Activated T-cell treated with anti-CD3 and anti-CD28 coated beads, Interleukin-2, amount 50 U/mL, for 24 hours (primary cell): ENCODE results near the gene WNT8B.

ENCODE experiments used
- DNase-seq: peaks from one replicate; pipeline ENCODE4 v3.0.0-alpha.2; 2020
- H3K27ac Mint-ChIP-seq: 2 replicates; pipeline ENCODE4 v1.8.0; 2020; ENCODE audit warnings: mild to moderate bottlenecking, mixed read lengths
- H3K27me3 Mint-ChIP-seq: 2 replicates; pipeline ENCODE4 v1.8.0; 2020; ENCODE audit warnings: mixed read lengths
- H3K36me3 Mint-ChIP-seq: 2 replicates; pipeline ENCODE4 v1.8.0; 2020; ENCODE audit warnings: low read depth, mixed read lengths
- H3K4me1 Mint-ChIP-seq: 2 replicates; pipeline ENCODE4 v1.8.0; 2020; ENCODE audit warnings: low read depth, mixed read lengths
- H3K4me3 Mint-ChIP-seq: 2 replicates; pipeline ENCODE4 v1.8.0; 2020; ENCODE audit warnings: mild to moderate bottlenecking, moderate library complexity, mixed read lengths
- H3K9me3 Mint-ChIP-seq: 2 replicates; pipeline ENCODE4 v1.8.0; 2020; ENCODE audit warnings: mixed read lengths

The WNT8B gene

DNA sequence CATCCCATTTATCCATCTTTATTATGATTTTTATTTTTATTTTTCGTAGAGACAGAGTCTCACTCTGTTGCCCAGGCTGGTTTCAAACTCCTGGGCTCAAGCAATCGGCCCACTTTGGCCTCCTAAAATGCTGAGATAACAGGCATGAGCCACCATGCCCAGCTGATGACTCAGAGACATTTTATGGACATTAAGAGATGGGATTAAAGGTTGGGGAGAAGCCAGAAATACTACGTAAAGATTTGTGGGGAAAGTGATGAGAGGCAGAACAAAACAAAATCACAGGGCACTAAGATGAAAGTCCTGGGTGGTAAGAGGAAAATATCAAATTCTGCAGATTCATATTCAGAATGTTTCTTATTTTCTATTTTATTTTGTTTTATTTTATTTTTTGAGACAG, 7.6 kb downstream of the WNT8B start:
- no peaks in the 10 kb centered on the region for H3K4me1 Mint-ChIP-seq
- DNase-seq, result no peak
- no peak overlapping the region for H3K4me3 Mint-ChIP-seq

DNA sequence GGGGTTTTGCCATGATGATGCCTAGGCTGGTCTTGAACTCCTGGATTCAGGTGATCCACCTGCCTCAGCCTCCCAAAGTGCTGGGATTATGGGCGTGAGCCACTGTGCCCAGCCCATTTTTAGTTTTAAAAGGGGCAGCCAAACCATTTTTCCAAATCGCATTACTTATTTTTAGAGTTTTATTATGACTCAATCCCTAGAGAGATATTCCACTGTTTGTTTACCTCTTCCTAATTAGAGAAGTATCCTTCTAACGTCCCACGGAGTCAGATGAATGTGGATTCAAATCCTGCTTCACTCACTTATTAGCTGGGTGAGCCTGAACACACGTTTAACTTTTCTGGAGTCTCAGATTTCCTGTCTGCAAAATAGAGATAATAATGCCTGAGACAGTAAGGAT, 15.2 kb downstream of the WNT8B start:
- Mint-ChIP-seq H3K4me1 (peaks cover 11% of the 10 kb centered on the region), H3K4me3 (no peak overlapping the region), H3K27me3 (peaks cover 26% of the 10 kb centered on the region), H3K9me3 (no peaks in the 10 kb centered on the region), H3K36me3 (no peaks in the 10 kb centered on the region), H3K27ac (no peak overlapping the region)
- DNase-seq, result no peak

More for the DNA sequence above, 7.6 kb downstream of the WNT8B start:
- Mint-ChIP-seq H3K9me3 (no peaks in the 10 kb centered on the region), H3K27ac (no peak overlapping the region), H3K36me3 (no peaks in the 10 kb centered on the region), H3K27me3 (no peaks in the 10 kb centered on the region)

DNA sequence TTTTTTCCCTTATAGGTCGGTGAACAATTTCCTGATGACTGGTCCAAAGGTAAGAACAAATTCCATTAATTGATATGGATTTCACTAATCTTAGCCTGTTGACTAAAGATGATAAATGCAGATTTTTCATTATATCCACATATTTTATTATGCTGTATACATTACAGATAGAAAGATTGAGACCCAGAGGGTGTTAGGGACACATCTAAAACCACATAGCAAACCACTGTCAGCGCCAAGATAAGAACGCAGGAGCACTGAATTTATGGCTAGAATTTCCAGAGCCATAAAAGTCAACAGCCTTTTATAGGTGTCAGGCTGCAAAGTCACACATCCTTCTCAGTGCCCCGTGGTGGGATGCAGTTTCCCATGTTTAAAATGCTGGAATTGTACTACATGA, 16.2 kb downstream of the WNT8B start:
- Mint-ChIP-seq H3K27ac (no peak overlapping the region), H3K9me3 (no peaks in the 10 kb centered on the region), H3K27me3 (peaks cover 26% of the 10 kb centered on the region), H3K36me3 (no peaks in the 10 kb centered on the region), H3K4me1 (peaks cover 13% of the 10 kb centered on the region), H3K4me3 (no peak overlapping the region)
- no peak for DNase-seq

DNA sequence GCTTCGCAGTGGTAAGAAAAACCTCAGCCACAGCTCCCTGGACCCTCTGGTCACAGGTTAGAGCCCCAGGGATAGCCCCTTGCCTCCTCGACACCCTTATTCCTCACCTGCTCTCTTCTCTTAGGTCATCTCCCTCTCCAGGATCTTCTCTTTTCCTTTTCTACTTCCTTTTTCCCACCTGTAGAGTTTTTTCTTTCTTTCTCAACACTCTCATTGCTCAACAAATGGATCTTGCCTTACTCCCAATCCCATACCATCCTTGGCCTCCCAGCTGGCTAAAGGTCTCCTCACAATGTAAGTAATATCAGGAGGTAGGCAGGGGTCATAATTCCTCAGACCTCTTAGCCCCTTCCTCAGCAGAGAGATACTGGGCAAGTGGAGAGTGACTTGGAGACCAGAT, 17.2 kb downstream of the WNT8B start:
- no peak overlapping the region for H3K27ac Mint-ChIP-seq
- no peaks in the 10 kb centered on the region for H3K9me3 Mint-ChIP-seq
- DNase-seq, result no peak
- peaks cover 13% of the 10 kb centered on the region for H3K4me1 Mint-ChIP-seq
- no peaks in the 10 kb centered on the region for H3K36me3 Mint-ChIP-seq
- no peak overlapping the region for H3K4me3 Mint-ChIP-seq
- peaks cover 26% of the 10 kb centered on the region for H3K27me3 Mint-ChIP-seq

DNA sequence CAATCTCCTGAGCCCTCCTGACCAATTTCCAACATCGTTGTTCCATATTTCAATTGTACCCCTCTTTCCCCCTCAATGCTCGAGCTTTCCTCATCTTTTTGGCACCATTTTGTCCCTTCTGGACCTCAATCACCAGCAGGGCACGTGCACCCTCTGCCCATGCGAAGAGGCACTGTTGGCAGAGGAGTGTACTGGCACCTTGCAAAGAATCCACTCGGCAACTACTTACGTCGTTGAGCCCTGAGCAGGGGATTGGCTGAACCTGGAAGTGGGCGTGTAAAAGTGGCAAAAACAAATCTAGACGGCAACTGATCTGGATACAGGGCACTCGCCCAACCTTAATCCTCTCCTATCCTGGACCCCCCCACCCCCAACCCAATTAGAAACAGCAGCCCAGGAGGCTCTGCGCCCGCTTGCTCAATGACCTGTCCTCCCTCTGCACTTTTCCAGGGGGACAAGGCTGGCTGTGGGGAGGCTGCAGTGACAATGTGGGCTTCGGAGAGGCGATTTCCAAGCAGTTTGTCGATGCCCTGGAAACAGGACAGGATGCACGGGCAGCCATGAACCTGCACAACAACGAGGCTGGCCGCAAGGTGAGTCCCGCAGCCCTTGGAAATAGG, 18.8 kb downstream of the WNT8B start:
- H3K4me3 Mint-ChIP-seq, result peak overlapping the region; percentile 74
- H3K9me3 Mint-ChIP-seq, result no peaks in the 10 kb centered on the region
- H3K27ac Mint-ChIP-seq, result no peak overlapping the region
- peaks cover 13% of the 10 kb centered on the region for H3K4me1 Mint-ChIP-seq
- H3K27me3 Mint-ChIP-seq, result peaks cover 26% of the 10 kb centered on the region
- H3K36me3 Mint-ChIP-seq, result peaks cover 7% of the 10 kb centered on the region
- DNase-seq, result peak; percentile 98

DNA sequence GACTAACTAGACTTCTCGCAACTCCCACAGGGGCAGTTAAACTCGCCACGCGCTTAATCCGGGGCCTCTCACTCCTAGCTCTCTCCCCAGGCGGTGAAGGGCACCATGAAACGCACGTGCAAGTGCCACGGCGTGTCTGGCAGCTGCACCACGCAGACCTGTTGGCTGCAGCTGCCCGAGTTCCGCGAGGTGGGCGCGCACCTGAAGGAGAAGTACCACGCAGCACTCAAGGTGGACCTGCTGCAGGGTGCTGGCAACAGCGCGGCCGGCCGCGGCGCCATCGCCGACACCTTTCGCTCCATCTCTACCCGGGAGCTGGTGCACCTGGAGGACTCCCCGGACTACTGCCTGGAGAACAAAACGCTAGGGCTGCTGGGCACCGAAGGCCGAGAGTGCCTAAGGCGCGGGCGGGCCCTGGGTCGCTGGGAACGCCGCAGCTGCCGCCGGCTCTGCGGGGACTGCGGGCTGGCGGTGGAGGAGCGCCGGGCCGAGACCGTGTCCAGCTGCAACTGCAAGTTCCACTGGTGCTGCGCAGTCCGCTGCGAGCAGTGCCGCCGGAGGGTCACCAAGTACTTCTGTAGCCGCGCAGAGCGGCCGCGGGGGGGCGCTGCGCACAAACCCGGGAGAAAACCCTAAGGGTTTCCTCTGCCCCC, 19.5 kb downstream of the WNT8B start:
- H3K27me3 Mint-ChIP-seq, result peaks cover 26% of the 10 kb centered on the region

DNA sequence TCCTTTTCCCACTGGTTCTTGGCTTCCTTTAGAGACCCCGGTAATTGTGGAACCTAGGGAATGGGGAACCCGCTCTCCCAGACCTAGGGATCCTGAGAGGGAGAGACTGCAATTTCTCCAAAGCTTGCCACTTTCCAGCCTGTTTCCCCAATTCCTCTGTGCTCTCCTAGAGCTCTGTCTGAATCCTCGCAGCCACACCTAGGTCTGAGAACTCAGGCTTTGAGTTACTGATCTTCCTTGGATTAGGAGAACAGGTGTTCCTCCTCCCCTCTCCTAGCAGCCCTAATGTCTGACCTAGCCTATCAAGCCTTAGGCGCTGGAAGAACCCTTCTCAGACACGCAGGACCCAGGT, 20.0 kb downstream of the WNT8B start:
- no peak overlapping the region for H3K27ac Mint-ChIP-seq
- H3K4me3 Mint-ChIP-seq, result peak overlapping the region; percentile 74
- peaks cover 13% of the 10 kb centered on the region for H3K4me1 Mint-ChIP-seq
- no peaks in the 10 kb centered on the region for H3K9me3 Mint-ChIP-seq
- H3K36me3 Mint-ChIP-seq, result peaks cover 15% of the 10 kb centered on the region
- DNase-seq, result no peak
- H3K27me3 Mint-ChIP-seq, result peaks cover 26% of the 10 kb centered on the region

More for the DNA sequence above, 19.5 kb downstream of the WNT8B start:
- Mint-ChIP-seq H3K4me1 (peaks cover 13% of the 10 kb centered on the region), H3K36me3 (peaks cover 14% of the 10 kb centered on the region), H3K4me3 (peak overlapping the region; percentile 74), H3K9me3 (no peaks in the 10 kb centered on the region), H3K27ac (no peak overlapping the region)
- DNase-seq, result peak; percentile 81

DNA sequence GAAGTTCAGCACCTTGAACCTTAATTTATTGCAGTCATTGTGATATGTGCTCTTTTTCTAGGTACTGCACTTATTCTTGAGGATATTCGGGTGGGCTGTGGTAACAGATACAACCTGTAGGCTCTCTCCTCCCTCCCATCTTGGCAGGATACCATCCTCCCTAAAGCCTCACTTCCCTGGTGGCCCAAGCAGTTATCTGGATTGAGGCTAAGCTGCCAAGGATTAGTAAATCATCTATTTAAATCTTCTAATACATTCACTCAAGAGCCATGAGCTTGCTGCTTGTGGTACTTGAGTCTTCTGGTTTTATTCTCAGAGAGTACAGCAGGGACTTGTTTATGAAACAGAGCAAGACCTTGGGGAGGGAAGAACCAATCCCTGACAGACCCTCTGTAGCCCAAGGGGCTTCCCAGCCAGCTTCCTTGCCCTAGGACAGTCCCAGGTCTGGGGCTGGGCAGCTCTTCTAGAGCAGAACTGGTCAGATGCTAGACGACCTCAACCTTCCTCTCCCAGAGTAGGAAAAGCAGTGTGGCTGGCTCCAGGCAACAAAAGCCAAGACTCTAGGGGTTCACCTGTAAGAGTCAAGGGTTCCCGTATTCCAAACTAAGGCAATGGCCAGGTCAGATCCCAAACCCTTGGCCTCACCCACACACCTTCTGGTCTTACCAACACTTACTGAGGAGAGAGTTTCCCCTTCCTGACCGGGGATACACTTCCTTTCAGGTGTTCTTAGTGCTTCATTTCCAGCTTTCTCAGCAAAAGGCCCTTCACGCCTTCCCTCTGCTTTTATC, 21.3 kb downstream of the WNT8B start:
- peaks cover 13% of the 10 kb centered on the region for H3K4me1 Mint-ChIP-seq
- H3K4me3 Mint-ChIP-seq, result no peak overlapping the region
- no peaks in the 10 kb centered on the region for H3K9me3 Mint-ChIP-seq
- H3K27ac Mint-ChIP-seq, result no peak overlapping the region
- H3K36me3 Mint-ChIP-seq, result peaks cover 25% of the 10 kb centered on the region
- peaks cover 19% of the 10 kb centered on the region for H3K27me3 Mint-ChIP-seq
- DNase-seq, result no peak

DNA sequence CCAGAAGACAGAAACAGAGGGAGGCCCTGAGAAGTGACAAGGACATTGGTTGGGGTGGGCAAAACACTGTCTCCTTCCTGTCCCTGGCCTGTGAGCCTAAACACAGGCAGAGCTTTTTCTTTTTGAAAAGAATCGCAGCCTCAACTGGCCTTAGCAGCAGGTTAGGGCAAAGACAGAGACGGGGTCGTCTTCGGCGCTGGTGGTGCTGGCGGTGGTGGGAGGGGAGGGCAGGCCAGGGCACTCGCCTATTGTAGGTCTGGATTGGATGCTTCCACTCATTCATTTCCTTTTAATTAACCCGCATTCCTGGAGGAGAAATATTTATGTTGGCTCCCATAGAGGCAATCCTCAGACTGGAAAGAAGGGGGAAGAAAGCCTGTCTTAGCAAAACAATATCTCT, 22.6 kb downstream of the WNT8B start:
- peaks cover 8% of the 10 kb centered on the region for H3K27me3 Mint-ChIP-seq
- H3K4me1 Mint-ChIP-seq, result peaks cover 13% of the 10 kb centered on the region
- H3K27ac Mint-ChIP-seq, result no peak overlapping the region
- H3K9me3 Mint-ChIP-seq, result no peaks in the 10 kb centered on the region
- peaks cover 36% of the 10 kb centered on the region for H3K36me3 Mint-ChIP-seq
- no peak for DNase-seq
- no peak overlapping the region for H3K4me3 Mint-ChIP-seq

DNA sequence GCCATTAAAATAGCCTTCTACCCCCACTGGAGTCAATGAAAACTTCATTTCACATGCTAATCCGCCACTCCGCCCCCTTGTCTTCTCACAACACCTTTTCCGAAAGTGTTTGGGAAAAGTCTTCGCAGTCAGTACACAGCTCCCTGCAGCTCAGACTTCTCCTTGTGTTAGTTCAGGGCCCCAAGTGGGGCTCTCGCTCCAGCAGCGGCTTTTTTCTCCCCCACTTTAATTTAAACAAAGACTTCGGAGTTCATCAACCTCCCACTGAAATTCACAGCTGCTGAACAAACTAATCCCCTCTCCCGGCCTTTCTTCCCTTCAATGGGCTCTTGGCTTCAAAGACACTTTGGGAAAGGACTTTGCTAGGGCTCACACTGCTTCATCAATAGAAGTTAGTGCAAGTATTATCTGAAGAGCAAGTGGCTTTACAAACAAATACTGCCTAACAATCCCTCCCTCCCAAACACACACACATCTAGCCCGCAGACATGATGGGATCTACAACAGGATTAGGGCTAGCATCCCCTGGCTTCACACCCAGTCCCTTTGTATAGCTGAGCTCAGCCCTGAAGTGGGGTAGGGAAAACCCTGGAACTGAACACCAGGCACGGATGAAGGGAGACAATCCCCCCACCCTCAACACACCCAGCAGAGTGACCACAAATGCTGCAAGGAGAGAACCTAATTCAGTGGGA, 23.1 kb downstream of the WNT8B start:
- peaks cover 4% of the 10 kb centered on the region for H3K27me3 Mint-ChIP-seq

DNA sequence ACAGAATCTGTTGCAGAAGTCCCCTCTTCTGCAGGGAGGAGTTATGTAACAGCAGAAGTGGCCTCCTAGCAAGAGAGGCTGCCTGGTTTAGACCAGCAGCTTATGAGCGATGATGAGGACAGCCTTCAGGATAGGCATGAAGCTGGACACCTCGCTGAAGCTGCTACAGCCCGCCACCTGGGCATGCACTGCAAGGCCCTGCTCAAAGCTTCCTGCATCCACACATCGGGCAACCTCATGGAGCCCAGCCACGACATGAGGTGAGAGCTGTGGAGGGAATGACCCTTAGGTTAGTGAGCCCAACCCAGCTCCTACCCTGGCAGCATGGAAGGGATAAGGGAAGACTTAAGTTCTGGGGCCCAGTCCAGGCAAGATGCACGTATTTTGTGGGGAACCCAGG, 24.7 kb downstream of the WNT8B start:
- Mint-ChIP-seq H3K36me3 (peaks cover 52% of the 10 kb centered on the region), H3K4me1 (peaks cover 5% of the 10 kb centered on the region), H3K4me3 (no peak overlapping the region), H3K9me3 (no peaks in the 10 kb centered on the region), H3K27me3 (no peaks in the 10 kb centered on the region), H3K27ac (no peak overlapping the region)
- DNase-seq, result no peak

More for the DNA sequence above, 23.1 kb downstream of the WNT8B start:
- Mint-ChIP-seq H3K4me1 (peaks cover 13% of the 10 kb centered on the region), H3K4me3 (no peak overlapping the region), H3K27ac (no peak overlapping the region), H3K9me3 (no peaks in the 10 kb centered on the region), H3K36me3 (peaks cover 41% of the 10 kb centered on the region)
- DNase-seq, result no peak

DNA sequence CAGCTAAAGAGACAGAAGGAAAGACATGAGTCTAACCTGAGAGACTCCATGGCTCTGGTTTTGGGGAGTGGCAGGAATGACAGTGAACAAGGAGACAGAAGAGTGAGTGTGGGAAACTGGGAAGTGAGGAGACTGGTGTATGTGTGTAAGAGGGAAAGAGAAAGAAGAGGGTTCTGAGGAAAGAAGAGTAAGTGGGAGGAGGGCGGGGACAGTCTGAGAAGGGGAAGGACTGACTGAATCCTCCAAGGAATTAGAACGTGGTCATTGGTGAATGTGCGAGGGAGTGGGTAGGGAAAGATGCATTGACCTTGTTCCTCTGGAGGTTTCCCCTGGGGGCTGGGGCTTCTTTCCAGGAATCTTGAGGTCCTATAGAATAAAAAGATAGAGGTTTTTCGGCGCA, 26.6 kb downstream of the WNT8B start:
- Mint-ChIP-seq H3K36me3 (peaks cover 68% of the 10 kb centered on the region), H3K9me3 (no peaks in the 10 kb centered on the region), H3K4me3 (no peak overlapping the region), H3K27me3 (no peaks in the 10 kb centered on the region), H3K4me1 (no peaks in the 10 kb centered on the region), H3K27ac (no peak overlapping the region)
- DNase-seq, result no peak

DNA sequence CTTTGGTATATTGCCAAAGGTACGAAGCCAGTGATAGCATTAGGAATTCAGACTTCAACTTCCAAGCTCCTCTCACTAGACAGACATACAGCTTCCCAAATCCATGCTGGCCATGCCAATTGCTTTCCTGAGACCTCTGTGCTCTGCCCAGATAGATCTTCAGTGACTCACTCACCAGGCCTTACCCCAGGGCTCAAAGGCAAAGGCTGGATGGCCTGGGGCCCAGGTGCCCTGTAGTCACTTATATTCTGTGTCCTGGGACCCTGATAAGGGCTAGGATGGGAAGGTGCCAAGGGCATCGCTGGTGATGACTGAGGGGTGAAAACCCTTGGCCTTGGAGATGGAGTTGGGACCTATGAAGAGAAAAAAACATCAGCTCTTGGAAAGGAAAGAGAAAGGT, 27.7 kb downstream of the WNT8B start:
- Mint-ChIP-seq H3K4me1 (no peaks in the 10 kb centered on the region), H3K9me3 (no peaks in the 10 kb centered on the region), H3K27ac (no peak overlapping the region), H3K36me3 (peaks cover 72% of the 10 kb centered on the region), H3K4me3 (no peak overlapping the region), H3K27me3 (no peaks in the 10 kb centered on the region)
- no peak for DNase-seq

DNA sequence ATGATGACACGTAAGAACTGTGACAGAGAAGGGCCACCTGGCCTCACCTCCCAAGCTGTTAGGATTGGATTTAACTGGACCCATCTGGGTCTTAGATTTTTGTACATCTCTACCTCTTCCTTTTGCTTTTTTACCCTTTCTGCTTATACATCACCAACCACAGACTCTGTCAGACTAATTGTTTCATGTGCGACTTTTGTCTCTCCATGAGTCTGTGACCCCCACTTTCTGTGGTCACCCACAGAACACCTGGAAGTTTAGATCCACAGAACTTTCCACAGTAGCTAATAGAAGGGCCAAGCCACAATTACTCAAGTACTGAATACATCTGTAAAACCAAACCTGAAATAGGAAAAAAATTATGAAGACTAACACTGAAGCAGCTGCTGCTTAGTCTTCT, 33.8 kb downstream of the WNT8B start:
- H3K27ac Mint-ChIP-seq, result peak overlapping the region; percentile 63
- peaks cover 6% of the 10 kb centered on the region for H3K4me1 Mint-ChIP-seq
- DNase-seq, result no peak
- peaks cover 91% of the 10 kb centered on the region for H3K36me3 Mint-ChIP-seq
- no peaks in the 10 kb centered on the region for H3K9me3 Mint-ChIP-seq
- no peak overlapping the region for H3K4me3 Mint-ChIP-seq
- no peaks in the 10 kb centered on the region for H3K27me3 Mint-ChIP-seq
